Measurements from ENCODE around the gene FBXL16. TPM values are rescaled to one million over a fixed set of nuclear protein-coding genes. Genes with fewer than 3 reads are reported as not detected.

Gene FBXL16
- total RNA-seq, 4 donors from 2014 or later, result 0.48 to 0.75 (median 0.56) TPM; not detected in 1

- DNase-seq (ENCODE audit: low spot score) (no peak), ATAC-seq (ENCODE audit: low FRiP score) (peak; percentile 12)
- TF ChIP-seq, protein P1, sequence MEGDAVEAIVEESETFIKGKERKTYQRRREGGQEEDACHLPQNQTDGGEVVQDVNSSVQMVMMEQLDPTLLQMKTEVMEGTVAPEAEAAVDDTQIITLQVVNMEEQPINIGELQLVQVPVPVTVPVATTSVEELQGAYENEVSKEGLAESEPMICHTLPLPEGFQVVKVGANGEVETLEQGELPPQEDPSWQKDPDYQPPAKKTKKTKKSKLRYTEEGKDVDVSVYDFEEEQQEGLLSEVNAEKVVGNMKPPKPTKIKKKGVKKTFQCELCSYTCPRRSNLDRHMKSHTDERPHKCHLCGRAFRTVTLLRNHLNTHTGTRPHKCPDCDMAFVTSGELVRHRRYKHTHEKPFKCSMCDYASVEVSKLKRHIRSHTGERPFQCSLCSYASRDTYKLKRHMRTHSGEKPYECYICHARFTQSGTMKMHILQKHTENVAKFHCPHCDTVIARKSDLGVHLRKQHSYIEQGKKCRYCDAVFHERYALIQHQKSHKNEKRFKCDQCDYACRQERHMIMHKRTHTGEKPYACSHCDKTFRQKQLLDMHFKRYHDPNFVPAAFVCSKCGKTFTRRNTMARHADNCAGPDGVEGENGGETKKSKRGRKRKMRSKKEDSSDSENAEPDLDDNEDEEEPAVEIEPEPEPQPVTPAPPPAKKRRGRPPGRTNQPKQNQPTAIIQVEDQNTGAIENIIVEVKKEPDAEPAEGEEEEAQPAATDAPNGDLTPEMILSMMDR (IDR thresholded peaks at IDR 0.05), result no peak
These were observed 37.0 kb downstream of the FBXL16 start for GRCh38 chr16:668519-669171.

DNA sequence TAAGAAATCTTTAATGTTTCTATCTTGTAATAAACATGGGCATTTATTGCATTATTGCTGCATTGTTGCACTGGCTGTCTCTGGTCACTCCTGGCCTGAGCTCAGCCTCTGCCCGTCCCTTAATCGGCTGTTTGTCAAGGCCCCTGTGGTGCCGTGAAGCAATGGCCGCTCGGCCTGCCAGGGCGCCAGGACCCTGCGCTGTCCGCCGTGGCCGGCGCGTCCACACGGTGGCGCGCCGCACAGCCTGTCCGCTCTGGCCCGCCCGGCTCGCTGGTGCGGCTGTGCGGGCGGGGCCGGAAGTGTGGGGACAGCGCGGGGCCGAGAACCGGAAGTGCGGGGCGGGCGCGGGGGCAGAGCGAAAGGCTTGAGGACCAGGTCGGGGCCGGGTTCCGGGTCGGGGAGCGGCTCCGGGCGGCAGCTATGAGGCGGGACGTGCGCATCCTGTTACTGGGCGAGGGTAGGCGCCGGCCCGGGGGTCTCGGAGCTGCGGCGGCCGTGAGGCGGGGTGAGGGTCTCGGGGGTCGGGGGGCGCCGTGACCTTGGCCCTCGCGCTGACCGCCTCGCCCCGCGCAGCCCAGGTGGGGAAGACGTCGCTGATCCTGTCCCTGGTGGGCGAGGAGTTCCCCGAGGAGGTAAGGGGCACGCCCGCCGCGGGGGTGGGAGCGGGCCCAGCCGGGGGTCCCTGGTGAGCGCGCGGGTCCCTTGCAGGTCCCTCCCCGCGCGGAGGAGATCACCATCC is 37.7 kb downstream of the FBXL16 start, which contains the start of gene RHOT2:
RHOT2 (plus strand) TSS at position 353 of the 739 bp plus-strand sequence; CDS start at position 421, 68 bp downstream.
- peak; percentile 74 for DNase-seq (ENCODE audit: low spot score)
- peak; percentile 91 for ATAC-seq (ENCODE audit: low FRiP score)
- TF ChIP-seq, protein P1 (IDR thresholded peaks at IDR 0.05), result peak in 2 of 3 donors; percentile 82 to 91

DNA sequence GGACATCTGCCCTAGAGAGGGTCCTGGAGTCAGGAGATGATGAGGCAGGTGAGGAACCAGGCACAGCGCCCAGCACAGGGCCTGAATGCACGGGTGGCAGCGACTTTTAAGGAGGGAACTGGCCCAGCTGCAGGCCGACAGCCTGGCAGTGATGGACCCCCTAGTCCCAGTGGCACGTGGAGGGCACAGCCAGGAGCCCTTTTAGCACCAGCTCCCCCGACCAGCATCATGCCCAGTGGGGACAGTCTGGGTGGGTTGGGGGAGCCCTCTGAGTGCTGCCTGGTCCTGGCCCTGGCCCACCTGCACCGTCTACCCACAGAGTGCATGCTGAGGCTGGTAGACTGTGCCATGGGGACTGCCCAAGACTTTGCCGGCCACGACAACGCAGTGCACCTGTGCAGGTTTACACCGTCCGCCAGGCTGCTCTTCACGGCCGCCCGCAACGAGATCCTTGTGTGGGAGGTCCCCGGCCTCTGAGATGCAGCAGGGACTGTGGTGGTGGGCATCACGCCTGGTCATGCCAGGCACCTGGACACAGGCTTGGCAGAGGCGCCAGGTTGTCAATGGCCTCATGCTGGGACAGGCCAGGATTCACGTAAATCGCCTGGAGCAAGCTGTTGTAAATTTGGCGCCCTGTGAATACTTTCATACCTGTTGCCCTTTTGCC is 38.4 kb downstream of the FBXL16 start:
- ATAC-seq (ENCODE audit: low FRiP score) (no peak), DNase-seq (ENCODE audit: low spot score) (no peak)
- TF ChIP-seq, protein P1 (IDR thresholded peaks at IDR 0.05), result no peak

DNA sequence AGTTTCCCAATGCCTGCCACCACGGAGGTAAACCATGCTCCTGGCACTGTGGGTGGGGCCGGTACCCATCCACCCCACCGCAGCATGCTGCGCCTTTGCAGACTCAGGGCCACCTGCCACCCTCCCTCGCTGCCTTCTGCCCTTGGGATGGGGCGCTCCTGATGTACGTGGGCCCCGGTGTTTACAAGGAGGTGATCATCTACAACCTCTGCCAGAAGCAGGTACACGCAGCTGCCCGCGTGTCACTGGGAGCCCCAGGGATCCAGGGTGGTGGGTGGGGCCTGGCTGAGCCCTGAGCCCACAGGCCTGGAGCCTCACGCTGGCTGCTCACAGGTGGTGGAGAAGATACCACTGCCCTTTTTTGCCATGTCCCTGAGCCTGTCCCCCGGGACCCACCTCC is 39.0 kb downstream of the FBXL16 start:
- no peak for ATAC-seq (ENCODE audit: low FRiP score)
- DNase-seq (ENCODE audit: low spot score), result no peak
- TF ChIP-seq, protein P1 (IDR thresholded peaks at IDR 0.05), result no peak

- TF ChIP-seq, protein P1 (IDR thresholded peaks at IDR 0.05), result no peak
- ATAC-seq (ENCODE audit: low FRiP score) (no peak), DNase-seq (ENCODE audit: low spot score) (no peak)
These were observed 43.0 kb downstream of the FBXL16 start for GRCh38 chr16:662597-662996.

DNA sequence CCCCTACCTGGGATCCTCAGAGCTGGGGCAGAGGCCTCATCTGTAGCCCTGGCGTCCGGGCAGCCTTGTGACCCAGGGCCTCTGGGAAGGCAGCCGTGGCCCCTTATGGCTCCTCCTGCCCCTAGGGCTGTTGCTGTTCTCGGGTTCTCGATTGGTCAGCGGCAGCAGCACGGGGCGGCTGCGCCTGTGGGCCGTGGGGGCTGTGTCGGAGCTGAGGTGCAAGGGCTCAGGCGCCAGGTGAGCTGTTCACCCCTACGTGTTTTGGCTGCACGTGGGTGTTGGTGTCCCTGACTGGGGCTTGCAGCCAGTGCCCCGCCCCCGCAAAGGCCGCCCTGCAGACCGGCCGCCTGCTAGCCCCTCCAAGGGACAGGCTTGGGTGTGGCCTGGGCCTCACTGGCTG is 43.5 kb downstream of the FBXL16 start:
- DNase-seq (ENCODE audit: low spot score) (no peak), ATAC-seq (ENCODE audit: low FRiP score) (no peak)
- TF ChIP-seq, protein P1 (IDR thresholded peaks at IDR 0.05), result no peak
